Type B pancreatic cell (in vitro differentiated cells): ENCODE results near the gene ELFN1. TPM values are rescaled to one million over a fixed set of nuclear protein-coding genes. Genes with fewer than 3 reads are reported as not detected.

Experiments used
- DNase-seq: peaks from one replicate; pipeline ENCODE4 v3.0.0; 2021; ENCODE audit warnings: mixed read lengths; ENCODE audit not compliant: unreplicated experiment; ENCODE audit errors: extremely low spot score
- H3K27ac Mint-ChIP-seq: 2 replicates; pipeline ENCODE4 v1.8.0; 2021; ENCODE audit warnings: mild to moderate bottlenecking, mixed read lengths
- H3K27me3 Mint-ChIP-seq: 2 replicates; pipeline ENCODE4 v1.8.0; 2021; ENCODE audit warnings: mixed read lengths
- H3K36me3 Mint-ChIP-seq: 2 replicates; pipeline ENCODE4 v1.8.0; 2021; ENCODE audit warnings: mixed read lengths
- H3K4me1 Mint-ChIP-seq: one replicate; pipeline ENCODE4 v1.8.0; 2021; ENCODE audit warnings: mixed read lengths; ENCODE audit not compliant: unreplicated experiment
- H3K4me3 Mint-ChIP-seq: 2 replicates; pipeline ENCODE4 v1.8.0; 2021; ENCODE audit warnings: mild to moderate bottlenecking, mixed read lengths
- H3K9me3 Mint-ChIP-seq: 2 replicates; pipeline ENCODE4 v1.8.0; 2021; ENCODE audit warnings: mixed read lengths
- long read RNA-seq: library from polyadenylated mRNA; unstranded; transcript quantifications from one replicate; pipeline ENCODE4 v2.0.0, GENCODE V29; 2020
- total RNA-seq: library from RNA; stranded (reverse); gene quantifications from 2 replicates; pipeline ENCODE4 v1.2.1, GENCODE V29; 2021; ENCODE audit warnings: low replicate concordance
- TF ChIP-seq, protein P1 (sequence below): fragments of 200-600 bp; sonication (generic); conservative IDR thresholded peaks from 2 replicates; pipeline ENCODE4 v1.5.0; 2021; ENCODE audit warnings: antibody characterized with exemption, mild to moderate bottlenecking

ELFN1 gene
- 5.7 and 5.8 TPM in 2 replicates for total RNA-seq
- long read RNA-seq = 0 reads

DNA sequence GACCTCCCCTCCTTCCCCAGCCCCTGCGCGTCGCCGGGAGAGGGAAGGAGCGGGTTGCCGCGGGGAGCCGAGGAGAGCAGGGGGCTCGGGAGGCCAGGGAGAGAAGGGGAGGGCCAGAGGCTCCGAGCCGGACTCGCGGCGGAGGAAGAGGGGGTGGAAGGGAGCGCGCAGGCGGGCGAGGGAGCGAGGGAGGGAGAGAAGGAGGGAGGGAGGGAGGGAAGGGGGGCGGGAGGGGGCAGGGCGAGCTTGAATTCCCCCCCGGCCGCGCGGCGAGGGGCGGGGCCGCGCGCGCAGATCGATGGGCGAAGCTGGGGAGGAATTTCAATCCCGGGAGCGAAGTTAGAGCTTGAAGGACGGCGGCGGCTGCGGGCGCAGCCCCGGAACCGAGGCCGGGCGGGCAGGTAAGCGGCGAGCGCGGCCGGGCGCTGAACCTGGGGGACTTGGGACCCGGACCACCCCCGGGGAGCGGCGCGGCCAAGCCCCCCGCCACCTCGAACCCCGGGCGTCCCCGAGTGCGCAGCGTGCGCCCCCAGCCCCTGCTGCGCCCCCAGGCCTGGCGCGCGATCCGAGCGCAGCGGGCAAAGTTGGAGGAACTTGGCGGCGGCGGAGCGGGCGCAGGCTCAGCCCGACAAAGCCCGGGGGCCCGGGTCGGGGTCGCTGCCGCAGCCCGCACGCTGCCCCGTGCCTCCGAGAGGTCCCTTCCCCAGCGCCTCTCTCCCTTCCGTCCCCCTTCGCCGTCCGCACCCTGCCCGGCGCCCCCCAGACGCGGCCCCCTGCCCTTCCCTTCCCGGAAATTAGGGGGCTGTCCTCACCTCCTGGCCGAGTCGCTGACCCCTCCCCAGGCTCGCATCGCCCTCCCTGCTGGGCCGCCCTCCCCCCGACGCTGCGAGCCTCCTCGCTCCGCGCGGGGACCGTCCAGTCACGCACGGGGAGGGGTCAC is at the start of gene ELFN1:
Gene ELFN1 (plus strand): TSS at position 324 of the 940 bp plus-strand sequence. CDS start 74,320 bp downstream, outside the sequence.
- TF ChIP-seq, protein P1, sequence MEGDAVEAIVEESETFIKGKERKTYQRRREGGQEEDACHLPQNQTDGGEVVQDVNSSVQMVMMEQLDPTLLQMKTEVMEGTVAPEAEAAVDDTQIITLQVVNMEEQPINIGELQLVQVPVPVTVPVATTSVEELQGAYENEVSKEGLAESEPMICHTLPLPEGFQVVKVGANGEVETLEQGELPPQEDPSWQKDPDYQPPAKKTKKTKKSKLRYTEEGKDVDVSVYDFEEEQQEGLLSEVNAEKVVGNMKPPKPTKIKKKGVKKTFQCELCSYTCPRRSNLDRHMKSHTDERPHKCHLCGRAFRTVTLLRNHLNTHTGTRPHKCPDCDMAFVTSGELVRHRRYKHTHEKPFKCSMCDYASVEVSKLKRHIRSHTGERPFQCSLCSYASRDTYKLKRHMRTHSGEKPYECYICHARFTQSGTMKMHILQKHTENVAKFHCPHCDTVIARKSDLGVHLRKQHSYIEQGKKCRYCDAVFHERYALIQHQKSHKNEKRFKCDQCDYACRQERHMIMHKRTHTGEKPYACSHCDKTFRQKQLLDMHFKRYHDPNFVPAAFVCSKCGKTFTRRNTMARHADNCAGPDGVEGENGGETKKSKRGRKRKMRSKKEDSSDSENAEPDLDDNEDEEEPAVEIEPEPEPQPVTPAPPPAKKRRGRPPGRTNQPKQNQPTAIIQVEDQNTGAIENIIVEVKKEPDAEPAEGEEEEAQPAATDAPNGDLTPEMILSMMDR = no peak
- H3K36me3 Mint-ChIP-seq = no peaks in the 10 kb centered on the region
- no peak within 1 kb of the TSS for H3K27ac Mint-ChIP-seq
- H3K4me1 Mint-ChIP-seq = peaks cover 5% of the 10 kb centered on the region
- peak; percentile 82 for DNase-seq
- no peaks in the 10 kb centered on the region for H3K9me3 Mint-ChIP-seq
- peak within 1 kb of the TSS; percentile 77 for H3K4me3 Mint-ChIP-seq
- peaks cover 31% of the 10 kb centered on the region for H3K27me3 Mint-ChIP-seq

DNA sequence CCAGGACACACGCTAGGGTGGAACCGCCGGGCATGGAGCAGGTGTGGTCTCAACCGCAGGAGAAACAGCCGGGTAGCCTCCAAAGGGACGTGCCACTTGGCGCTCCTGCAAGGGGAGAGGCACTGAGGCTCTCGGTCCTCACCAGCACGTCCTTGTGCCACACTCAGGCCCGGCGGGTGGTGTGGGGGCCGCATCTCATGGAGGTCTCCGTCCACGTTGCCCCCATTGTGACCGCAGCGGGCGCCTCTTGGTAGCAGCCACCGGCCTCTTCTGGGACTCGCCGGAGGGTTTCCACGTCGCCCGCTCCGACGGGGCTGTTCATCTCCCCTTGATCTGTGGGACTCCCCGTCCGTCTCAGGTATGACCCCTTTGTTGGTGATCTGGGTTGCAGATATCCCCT is 49.2 kb upstream of the ELFN1 start:
- Mint-ChIP-seq H3K9me3 (no peaks in the 10 kb centered on the region), H3K36me3 (no peaks in the 10 kb centered on the region), H3K27ac (no peak overlapping the region), H3K4me3 (no peak overlapping the region), H3K4me1 (no peaks in the 10 kb centered on the region), H3K27me3 (peaks cover 3% of the 10 kb centered on the region)
- TF ChIP-seq, protein P1 = no peak
- DNase-seq = no peak

DNA sequence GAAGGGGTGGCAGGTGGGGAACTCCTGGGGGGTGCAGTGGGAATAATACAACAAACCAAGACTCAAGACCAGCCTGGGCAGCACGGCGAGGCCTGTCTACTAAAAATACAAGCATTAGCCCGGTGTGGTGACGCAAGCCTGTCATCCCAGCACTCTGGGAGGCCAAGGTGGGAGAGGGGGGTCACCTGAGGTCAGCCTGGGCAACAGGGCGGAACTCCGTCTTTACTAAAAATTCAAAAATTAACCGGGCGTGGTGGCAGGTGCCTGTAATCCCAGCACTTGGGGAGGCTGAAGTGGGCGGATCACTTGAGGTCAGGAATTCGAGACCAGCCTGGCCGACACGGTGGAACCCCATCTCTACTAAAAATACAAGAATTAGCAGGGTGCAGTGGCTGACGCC is 48.4 kb upstream of the ELFN1 start:
- DNase-seq = no peak
- Mint-ChIP-seq H3K27me3 (peaks cover 3% of the 10 kb centered on the region), H3K4me1 (no peaks in the 10 kb centered on the region), H3K36me3 (no peaks in the 10 kb centered on the region), H3K27ac (no peak overlapping the region), H3K9me3 (no peaks in the 10 kb centered on the region), H3K4me3 (no peak overlapping the region)
- TF ChIP-seq, protein P1 = no peak

DNA sequence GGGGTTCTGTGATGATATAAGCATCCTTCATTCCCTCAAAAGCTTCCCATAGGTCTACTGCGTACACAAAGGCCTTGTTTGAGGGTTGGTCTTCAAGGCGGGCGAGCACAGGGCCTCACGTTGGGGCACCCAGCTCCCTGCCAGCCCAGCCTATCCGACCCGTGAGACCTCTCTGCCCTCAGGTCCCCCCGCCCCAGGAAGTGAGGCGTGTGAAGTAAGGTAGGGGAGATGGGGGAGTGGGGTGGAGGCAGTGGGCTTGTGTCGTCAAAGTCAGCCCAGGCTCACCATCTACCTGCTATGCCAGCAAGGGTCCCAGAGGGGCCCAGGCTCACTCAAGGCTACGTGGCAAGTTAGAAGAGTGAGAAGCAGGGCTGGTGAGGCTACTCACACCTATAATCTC is 47.6 kb upstream of the ELFN1 start:
- Mint-ChIP-seq H3K27ac (no peak overlapping the region), H3K4me3 (no peak overlapping the region)

DNA sequence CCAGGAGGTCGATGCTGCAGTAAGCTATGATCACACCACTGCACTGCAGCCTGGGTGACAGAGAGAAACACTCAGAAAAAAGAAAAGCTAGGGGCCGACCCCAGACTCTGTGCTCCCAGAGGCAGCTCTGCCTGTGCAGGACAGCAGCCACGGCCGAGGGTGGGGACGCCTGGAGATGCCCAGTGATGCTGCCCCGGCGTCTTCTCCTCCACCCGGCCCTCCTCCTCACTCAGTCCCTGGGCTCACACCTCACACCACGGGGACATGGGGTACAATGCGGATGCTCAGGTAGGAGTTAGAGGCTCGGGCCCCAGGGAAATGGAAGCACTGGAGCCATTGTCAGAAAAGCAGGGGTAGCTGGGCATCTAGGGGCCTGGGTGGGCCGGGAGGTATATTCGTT is 46.3 kb upstream of the ELFN1 start:
- no peak overlapping the region for H3K4me3 Mint-ChIP-seq
- peaks cover 6% of the 10 kb centered on the region for H3K27me3 Mint-ChIP-seq
- TF ChIP-seq, protein P1 = no peak
- H3K9me3 Mint-ChIP-seq = no peaks in the 10 kb centered on the region
- H3K36me3 Mint-ChIP-seq = no peaks in the 10 kb centered on the region
- H3K4me1 Mint-ChIP-seq = no peaks in the 10 kb centered on the region
- no peak overlapping the region for H3K27ac Mint-ChIP-seq
- DNase-seq = no peak

More for the DNA sequence above, 47.6 kb upstream of the ELFN1 start:
- Mint-ChIP-seq H3K36me3 (no peaks in the 10 kb centered on the region), H3K27me3 (peaks cover 4% of the 10 kb centered on the region), H3K4me1 (no peaks in the 10 kb centered on the region), H3K9me3 (no peaks in the 10 kb centered on the region)
- DNase-seq = no peak
- TF ChIP-seq, protein P1 = no peak
